SHP77 (cell line): Measurements from ENCODE around the gene AMELX.

Experiments
- DNase-seq, 2 experiments: peaks; one replicate each; lab custom pipeline; 2025; lab: John Stamatoyannopoulos, UW

AMELX gene

DNA sequence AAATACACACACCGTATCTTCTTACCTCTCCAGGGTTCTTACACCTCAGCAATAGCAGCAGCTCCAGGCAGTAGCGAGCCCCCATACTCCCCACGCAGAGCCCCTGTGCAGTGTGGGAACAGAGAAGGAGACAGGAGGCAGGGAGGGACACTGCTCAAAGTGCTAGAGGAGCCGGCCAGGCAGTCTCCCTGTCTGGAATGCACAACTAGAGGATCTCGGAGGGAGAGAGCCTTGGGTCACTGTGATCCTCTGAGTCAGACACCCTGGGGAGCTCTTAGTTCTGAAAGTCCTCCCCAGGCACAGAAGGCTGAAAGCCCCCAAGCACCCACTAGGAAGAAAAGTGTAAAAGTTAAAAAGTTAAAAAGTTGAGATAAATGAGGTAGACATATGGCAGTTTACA, 16.0 kb downstream of the AMELX start:
- no peak for DNase-seq

DNA sequence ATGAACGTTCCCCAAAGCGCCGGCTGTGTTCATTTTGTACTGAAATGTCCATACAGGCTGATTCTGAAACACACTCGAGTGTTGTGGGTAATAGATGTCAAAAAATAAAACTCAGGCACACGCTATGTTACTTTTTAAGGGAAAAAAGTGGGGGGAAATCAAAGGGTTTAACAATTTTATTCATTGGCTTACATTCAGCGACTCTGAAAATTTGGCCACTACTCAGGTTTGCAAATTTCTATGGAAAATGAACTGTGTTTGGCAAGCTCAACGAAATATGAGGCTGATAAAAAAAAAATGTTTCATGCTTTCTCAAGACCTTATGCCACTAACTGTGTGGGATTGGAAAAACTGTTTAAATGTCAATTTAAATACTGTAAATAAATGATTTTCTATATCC, 18.5 kb downstream of the AMELX start:
- DNase-seq, result no peak

DNA sequence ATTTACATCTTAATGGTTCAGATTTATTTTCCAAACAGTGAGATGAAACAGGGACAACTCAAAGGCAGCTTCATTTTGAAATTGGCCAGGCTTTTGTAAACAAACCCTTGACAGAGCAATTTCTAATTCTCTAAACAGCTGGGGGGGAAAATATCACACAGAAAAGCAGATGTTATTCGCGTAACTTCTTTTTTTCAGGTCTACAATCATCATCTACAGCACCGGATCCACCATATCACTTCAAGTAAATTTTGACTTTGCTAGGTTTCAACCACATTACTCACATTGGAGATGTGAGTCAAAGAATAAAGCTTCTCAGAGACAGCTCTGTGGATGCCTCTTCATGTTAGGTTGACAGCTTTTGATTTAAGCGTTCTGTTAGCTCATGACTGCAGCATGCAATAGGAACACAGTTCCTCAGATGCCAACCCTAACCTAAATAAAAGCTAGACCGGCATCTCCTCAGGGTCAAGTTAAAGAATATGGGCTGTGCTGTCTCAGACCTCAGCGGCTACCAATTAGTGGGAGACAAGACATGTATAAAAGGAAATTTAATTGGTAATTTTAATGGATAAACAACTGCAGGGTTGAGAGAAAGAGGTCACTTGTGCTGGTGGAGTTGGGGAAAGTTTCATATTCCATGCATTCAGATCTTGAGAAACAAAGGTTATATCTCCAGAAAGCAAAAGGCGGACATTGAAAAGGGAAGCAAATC, 26.8 kb downstream of the AMELX start:
- DNase-seq, result no peak

DNA sequence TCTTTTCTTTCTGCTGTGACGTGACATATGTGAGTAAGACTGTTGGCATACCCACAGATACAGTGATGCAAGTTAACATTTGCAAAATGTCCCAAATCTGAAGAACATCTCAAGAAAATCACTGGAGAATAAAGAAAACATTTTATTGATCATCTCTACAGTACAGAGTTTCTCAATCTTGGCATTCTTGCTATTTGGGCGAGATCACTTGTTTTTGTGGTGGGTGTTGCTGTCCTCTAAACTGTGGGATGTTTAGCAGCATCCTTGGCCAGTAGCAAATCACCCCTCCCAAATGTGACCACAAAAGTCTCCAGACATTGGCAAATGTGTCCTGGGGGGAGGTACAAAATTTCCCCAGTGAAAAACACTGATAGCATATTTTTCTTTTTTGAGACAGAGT, 28.8 kb downstream of the AMELX start:
- DNase-seq, result no peak

DNA sequence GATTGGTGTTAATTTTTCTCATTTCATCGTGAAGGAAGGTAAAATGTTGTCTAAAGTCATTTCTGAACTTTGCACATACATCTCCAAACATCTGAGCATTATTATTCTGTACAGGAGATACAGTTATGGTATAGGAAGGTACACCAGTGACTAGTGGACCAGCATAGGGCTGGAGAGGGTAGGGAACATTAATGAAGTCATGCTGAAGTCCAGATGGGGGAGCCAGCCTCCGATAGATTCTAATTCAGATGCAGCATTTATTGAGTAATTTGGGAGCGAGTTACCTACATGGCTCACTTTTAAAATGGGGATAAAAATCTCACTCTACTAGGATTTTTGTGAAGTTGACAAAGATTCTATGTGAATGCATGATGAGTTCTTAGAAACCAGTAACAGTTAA, 34.9 kb downstream of the AMELX start:
- no peak for DNase-seq

DNA sequence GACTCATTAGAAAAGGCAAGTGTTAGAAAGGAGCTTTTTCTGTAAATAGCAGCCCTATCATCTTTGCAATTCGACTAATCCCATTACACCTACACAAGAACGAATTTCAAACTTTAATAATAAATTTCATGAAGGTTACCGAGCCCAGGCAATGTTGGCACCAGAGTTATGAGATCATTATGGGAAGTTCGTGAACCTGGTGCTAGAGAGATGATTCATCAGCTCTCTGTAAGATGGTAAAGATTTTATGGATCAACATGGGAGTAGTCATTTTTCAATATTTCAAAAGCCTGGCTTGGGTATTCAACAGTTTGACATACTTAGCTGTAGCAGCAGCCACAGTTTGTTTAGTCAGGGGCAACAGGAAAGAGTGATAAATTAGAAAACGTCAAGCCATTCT, 35.8 kb downstream of the AMELX start:
- DNase-seq, result no peak

DNA sequence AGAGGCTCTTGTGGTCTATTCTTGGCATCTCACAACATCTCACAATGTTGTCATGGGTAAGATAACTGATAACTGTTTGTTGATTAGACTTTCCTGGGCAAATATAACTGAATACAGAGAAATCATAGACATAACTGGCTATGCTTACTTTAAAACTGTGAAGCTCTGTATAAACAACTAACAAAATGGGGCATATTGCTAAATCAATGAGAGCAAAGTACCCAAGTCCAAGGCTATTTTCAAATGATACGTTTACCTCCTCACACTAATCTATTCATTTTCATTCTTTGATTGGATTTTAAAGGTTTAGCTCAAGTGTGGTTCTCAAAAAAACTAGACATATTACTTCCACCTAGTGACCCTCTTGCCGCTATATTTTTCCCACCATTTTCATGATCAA, 38.6 kb downstream of the AMELX start:
- no peak for DNase-seq

DNA sequence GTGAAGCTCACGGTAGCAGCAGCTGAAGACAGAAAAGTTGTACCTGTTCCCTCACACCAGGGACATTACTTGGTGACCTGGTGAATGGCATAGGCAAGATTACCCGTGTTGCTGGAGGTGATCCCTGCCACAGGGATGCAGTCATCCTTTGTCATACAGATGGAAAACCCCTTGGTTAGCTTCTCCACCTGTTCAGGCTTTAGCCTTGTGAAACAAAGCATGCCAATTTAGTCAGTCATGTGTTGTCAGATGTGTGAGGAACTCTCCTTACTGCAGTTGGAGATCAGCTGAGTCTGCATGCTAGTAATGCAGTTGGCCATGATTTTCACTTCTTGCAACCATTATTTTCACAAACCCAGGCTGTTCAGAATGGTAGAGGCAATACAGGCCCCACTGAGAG, 41.0 kb downstream of the AMELX start:
- DNase-seq, result no peak

DNA sequence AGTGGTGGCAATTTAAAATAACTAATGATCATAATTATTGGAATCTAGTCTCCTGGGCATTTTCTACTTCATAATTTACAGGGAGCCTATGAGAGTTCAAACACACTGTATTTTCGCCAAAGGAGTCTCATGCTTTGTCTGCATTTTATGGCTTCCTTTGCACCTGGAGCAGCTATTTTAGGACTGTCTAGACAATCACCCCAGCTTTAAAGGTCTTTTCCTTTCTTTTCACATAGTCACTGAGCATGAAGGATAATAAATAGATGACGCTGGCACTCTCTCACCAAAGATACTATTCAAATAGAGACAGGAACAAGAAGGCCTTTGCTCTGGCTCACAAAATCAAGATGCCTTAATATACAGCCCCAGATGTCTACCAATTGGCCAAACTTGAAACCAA, 43.0 kb downstream of the AMELX start:
- DNase-seq, result no peak

DNA sequence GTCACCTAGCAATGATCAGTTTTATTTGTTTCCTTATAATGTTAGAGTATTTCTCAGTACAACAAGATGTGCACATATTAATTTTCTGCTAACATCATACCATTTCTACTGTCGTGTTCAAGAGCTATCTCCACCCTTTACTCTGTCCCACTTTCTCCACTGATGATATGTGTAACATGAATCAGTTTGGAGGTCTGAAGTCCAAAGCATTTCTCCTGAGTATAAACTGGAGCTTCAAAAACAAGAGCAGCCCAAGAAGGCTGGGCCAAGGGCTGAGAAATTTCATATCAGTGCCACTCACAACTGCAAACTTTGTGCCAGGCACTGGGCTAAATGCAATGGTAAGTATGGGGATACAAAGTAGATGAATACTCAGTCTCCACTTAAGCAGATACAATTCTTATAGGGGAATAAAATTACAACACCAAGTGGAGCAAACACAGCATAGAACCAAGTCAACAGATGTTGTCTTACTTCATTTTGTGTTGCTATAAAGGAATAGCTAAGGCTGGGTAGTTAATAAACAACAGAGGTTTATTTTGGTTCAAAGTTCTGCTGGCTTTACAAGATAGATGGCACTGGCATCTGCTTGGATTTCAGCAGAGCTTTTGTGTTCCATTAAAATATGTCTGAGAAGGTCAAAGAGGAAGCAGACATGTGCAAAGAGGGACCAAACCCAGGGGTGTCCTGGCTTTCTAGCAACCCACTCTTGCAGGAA, 44.2 kb downstream of the AMELX start:
- DNase-seq, result no peak

DNA sequence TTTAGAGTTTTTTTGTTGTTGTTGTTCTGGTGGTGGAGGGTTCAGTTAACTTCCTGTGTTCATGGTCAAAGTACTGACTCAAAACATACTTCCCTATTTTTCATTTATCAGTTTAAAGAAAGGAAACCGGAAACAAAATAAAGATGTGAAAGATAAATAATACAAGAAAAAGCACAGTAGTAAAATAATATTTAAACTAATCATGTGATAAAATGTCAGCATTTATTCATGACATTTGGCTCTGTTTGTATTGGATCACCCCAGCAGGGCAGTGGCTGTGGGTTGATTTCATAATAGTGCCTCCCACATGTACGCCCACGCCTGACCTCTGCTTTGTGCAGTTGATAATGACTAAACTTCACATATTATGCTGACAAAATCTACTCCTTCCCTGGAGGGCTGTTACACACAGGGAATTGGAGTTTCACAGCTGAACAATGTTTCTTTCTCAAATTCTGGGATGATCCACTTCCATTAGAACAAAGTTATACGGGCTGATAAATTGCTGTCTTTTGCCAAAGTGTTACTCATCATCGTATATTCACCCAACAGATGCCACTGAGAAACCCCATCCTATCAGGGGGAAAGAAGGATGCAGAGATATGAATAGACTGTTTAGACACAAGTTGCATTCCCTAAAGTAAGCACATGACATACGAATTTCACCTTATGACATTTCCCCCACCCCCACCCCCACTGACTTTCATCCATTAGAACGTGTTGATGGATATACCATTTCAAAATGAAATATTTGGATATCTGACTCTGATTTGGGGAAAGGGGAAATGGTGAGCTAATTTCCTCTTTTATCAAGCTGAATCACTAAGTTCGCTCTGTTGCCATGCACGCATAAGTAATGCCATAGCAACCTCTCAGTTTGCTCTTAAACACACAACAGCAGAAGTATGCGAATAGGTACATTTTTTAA, 48.3 kb downstream of the AMELX start:
- DNase-seq, result no peak

DNA sequence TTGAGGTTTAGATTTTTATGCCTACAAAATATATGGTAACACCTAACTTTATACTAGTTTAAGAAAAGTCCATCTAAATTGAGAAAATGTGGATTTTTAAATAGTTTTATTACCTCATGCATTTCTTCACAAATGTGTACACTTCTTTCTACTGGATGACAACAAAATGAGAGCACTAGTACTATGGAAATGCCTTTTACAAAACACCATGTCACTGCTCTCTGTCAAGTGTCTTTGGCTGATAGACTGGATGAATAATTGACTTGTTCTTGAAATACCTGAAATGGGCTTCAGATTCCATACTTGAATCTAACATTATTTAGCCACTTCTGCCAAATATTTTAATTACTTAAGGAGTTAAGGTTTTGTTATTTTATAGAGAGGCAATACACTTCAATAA, 49.5 kb downstream of the AMELX start:
- no peak for DNase-seq

DNA sequence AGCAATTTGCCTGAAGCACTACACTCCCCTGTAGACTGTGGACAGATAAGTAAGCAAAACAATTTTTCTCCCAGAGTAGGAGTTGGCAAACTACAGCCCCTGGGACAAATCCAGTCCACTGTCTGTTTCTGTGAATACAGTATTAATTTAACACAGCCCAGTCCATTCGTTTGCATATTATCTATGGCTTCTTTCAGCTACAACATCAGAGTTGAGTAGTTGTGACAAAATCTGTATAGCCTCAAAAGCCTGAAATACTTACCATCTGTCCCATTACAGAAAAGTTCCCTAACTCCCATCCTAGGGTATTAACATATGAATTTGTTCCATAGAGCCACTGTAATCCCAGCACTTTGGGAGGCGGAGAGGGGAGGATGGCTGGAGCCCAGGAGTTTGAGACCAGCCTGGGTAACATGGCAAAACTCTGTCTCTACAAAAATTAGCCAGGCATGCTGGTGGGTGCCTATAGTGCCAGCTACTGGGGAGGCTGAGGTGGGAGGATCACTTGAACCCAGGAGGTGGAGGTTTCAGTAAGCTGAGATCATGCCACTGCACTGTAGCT, 53.0 kb downstream of the AMELX start:
- no peak for DNase-seq

DNA sequence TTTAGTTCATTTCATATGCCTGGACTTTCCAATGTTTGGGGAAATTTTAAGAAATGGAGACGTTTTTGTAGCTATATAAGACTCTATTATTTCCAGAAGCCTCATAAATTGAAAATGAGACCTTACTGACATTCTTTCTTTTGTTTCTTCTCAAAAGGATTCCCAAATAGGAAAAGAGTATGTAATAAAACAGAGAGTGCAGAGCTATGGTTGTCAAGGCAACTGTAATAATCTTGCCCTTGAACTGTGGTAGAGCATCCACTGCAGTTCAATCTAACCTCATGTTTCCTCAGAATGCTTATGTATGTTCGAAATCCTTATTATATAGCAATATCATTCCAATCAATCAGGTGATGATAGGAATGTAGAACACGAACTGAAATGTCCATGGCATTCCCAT, 54.1 kb downstream of the AMELX start:
- DNase-seq, result no peak

DNA sequence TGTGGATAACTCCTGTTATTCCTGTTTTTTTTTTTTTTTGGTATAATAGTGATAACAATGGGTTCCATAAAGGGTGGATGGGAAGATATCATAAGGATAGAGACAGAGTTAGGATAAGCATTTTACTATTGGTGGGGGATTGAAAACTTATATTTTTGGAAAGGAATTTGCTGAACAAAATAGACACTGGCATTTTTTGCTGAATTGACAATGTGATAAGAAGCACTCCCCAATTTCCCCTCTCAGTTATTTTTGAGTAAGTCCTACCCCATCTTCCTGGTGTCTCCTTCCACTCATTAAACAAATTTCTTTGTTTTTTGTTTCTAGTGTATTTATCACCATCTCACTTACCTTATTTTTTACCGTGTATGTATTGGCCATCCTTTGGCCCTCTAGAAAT, 55.8 kb downstream of the AMELX start:
- DNase-seq, result no peak

DNA sequence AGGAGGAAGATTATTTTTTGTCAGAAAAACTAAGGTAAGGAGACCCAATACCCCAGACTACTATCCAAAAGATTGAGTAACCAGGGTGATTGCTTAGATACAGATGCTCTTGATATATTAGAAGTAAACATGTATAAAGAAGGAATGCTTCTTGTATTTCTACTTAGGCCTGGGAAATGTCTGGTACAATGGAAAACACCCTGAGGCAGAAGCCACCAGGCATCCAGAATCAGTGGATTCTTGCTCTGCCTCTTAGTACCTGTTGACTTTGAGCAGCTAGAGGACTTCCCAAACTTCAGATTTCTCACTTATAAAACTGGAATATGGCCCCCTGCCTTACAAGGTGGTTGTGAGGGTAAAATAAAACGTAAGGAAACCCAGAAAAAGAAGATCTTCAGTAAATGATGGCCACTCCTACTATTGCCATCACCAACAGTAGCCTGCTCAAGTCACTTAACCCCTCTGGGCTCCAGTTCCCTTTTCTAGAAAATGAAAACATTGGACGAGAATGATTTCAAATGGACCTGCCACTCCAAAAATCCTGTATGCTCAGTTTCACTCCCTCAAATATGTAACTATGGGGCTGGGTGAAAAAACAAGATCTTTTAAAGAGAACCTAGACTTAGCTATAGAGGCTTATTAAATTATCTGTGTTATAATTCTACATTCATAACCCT, 56.6 kb downstream of the AMELX start:
- no peak for DNase-seq
